ENCODE data around the gene ANO1.

The ANO1 gene

GRCh38 chr11:70139785-70140410 is 61.8 kb downstream of the ANO1 start:
- DNase-seq (ENCODE audit: low read depth): no peak

- no peak for DNase-seq (ENCODE audit: low read depth)
Measured at GRCh38 chr11:70140711-70141485, 62.8 kb downstream of the ANO1 start.

- no peak for DNase-seq (ENCODE audit: low read depth)
Measured at GRCh38 chr11:70141486-70142220, 63.5 kb downstream of the ANO1 start.

DNA sequence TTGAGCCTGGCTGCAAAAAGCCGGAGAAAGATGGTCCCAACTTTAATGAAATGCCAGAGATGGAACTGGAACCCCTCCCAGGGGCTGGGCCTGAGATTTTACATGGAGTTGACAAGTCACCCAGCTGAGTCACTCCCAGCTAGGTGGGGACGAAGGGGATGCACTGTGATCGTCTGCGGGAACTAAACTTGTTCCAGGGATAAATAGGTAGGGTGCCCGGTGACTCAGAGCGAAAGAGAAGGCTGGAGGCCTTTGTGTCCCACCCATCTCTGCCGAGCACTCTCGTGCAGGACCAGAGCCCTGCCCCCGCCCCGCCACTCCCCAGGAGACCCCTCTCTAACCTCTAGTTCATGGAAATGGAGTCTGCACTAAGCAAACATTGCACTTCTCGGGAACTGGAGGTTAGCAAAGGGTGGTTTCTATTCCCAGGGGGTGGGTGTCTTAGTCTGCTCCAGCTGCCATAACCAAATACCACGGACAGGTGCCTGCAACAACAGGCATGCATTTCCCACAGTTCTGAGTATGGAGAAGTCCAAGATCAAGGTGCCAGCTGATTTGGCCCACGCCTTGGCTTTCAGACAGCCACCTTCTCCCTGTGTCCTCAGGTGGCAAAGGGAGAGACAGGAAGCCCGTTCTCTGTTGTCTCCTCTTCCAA is 64.2 kb downstream of the ANO1 start:
- DNase-seq (ENCODE audit: low read depth): no peak

- no peak for DNase-seq (ENCODE audit: low read depth)
Measured at GRCh38 chr11:70144262-70144661, 66.1 kb downstream of the ANO1 start.

GRCh38 chr11:70145071-70145470 is 67.0 kb downstream of the ANO1 start:
- no peak for DNase-seq (ENCODE audit: low read depth)

DNA sequence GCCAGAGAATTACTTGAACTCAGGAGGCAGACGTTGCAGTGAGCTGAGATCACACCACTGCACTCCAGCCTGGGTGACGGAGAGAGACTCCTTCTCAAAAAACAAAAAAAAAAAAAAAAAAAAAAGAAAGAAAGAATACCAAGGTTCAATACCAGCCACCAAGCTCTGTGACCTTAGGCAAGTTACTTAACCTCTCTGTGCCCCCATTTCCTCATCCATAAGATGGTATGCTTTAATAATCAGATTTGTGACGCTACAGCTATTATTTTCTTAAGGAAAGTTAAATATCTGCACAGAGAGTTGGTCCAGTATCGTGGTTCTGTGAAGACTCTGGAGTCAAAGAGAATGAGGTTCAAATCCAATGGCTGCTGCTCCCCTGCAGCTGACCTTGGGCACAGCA is 67.7 kb downstream of the ANO1 start:
- DNase-seq (ENCODE audit: low read depth): no peak

GRCh38 chr11:70146299-70146698 is 68.2 kb downstream of the ANO1 start:
- DNase-seq (ENCODE audit: low read depth): no peak

DNA sequence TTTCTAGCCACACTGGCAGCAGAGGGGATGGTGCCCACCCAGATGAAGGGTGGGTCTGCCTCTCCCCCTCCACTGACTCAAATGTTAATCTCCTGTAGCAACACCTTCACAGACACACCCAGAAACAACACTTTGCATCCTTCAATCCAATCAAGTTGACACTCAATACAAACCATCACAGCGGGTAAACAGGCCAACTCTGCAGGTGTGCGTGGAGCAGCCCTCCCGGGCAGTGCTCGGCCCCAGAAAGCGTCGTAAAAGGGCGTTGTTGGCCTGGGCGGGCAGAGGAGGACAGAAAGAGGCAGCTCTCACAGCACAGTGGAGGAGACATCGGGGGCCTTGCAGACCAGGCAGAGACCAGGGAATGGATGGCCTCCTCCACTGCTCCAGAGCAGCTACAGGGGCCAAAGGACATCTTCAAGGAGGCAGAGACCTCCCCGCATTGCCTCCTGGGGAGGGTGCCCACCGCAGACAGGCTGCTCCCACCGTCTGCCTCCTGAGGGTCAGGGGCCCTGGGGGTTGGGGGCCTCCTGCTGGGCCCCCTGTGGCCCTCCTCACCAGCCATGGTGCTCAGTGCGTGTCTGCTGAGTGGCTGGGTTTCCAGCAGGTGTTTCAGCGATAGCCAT is 68.9 kb downstream of the ANO1 start:
- DNase-seq (ENCODE audit: low read depth): no peak

- no peak for DNase-seq (ENCODE audit: low read depth)
Measured at GRCh38 chr11:70147668-70148067, 69.6 kb downstream of the ANO1 start.

DNA sequence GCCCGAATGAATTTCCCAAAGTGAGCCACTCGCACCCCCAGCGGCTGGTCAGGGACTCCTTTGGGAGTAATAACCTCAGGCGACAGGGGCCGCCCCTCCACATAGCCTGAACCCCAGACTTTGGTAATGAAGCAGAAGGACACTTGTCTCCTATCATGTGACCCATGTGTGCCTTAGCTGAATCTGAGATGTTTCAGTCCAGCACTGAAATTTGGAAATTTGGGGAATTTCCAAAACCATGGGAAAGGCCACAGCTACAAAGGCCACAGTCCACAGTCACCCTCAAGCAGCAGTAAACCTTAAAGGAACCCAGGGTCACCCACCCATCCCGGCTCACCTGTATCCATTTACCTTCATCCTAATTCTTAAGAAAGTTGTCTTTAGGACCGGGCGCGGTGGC is 73.6 kb downstream of the ANO1 start:
- DNase-seq (ENCODE audit: low read depth): no peak

DNA sequence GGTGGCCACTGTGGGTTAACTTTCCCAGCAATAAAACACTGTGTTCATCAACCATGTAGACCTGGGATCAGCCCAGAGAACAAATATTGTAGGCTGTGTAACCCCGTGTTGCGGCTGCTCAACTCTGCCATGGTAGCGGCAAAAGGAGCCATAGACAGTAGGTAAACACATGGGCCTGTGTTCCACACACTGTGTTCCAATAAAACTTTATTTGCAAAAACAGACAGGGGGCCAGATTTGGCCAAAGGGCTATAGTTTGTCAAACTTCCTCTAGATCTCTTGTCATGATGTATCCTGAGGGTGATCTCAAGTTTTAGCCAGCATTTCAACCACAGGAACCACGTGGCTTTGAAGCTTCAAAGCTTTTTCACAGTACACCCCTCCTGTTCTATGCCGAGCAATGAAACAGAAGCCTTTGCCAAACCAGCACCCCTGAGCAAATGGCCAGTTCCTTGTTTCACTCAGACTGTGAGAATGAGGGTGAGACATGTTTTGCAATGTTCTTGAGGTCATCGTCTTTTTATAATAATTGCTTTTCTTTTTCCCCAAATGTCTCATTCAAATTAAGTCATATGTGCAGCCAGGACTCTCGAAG is 75.1 kb downstream of the ANO1 start:
- DNase-seq (ENCODE audit: low read depth): no peak

DNA sequence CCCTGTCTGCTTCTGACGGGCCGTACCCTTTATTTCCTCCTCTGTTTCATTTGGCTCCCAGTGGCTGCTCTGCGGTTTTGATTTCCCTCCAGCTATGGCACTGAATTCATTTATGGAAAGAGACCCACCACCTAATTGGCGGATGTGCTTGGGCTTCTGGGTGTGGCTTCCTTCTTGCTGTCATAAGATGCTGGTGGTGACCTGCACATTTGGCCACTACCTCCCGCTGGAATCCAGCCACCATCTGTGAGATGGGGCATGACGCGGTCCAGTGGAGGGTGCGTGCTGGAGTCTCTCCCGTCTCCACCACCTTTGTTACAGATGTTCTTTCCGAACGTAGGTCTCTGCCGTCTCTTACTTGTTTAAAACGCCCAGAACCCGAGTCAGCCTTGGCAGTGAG is 77.3 kb downstream of the ANO1 start:
- no peak for DNase-seq (ENCODE audit: low read depth)

DNA sequence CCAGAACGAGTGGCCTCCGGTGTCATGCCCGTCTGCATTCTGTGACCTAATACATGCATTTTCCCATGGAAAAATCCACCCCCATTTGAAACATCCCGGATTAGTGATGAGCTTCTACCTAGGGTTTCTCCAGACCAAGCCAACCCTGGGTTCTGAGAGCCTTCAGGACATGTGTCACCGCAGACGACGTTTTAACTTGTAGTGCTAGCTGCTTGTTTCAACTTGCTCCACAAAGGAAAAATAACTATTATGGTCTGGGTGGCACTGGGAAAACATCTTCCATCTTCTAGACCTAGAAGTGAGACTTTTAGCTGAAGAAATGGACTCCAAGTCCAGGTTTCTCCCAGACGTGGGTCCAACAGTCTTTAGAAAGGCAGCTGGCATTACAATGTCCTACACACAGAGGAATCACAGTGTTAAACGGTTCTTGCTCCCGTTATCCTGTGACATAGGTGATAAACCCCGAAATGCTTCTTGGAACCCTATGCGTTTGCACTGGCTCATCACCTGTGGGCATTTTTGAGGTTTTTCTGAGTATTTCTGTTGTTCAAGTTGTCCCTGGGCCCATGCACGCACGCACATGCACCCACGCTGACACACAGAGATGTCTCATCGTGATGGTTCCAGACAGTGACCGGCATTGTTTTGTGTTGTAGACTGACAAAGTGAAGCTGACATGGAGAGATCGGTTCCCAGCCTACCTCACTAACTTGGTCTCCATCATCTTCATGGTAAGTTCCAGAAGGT is 78.3 kb downstream of the ANO1 start:
- no peak for DNase-seq (ENCODE audit: low read depth)

DNA sequence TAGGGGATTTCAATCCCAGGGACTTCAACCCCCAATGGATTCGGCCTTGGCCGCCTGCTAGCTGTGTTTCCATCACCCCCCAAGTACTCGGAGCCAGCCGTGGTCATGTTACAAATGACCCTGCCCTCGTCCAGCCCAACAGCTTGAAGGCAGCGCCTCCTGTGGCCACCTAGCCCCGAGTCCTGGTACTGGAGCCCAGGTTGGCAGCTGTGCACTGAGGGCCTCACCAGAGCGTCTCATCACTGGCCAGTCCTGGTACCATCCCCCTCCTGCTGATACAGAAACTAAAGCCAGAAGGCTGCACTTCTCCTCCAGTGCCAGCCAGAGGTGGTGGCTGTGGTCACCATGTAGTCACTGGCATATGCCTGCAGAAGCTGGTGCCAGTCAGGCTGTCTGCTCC is 80.1 kb downstream of the ANO1 start:
- DNase-seq (ENCODE audit: low read depth): no peak

DNA sequence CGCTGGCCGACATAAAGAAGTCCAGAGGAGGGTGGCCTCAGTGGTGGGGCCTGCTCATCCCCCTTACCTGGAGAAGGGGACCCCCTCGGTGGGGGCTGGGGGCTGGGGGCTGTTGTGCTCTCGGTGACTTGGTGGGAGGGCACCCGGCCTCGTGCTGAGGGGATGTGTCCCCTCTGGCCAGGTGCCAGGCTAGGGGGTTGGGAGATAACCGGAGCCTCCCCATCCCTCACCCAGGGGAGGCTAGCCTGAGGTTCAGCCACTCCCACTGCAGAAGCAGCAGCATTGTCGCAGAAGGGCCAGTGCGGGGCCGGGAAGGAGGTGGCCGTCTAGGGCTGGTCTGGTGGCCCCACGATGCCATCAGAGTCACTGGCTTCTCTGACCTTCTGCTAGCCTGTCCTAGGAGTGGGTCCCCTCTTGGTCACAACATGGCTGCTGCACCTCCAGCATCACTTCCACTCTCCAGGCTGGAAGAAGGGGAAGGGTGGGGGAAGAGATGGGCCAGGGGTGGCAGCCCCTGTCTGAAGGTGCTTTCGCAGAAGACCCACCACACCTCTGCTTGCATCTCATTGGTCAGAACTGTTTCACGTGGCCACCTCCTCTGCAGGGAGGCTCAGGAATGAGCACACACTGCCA is 80.8 kb downstream of the ANO1 start:
- DNase-seq (ENCODE audit: low read depth): no peak

GRCh38 chr11:70159627-70160570 is 81.8 kb downstream of the ANO1 start:
- no peak for DNase-seq (ENCODE audit: low read depth)

- DNase-seq (ENCODE audit: low read depth): no peak
Measured at GRCh38 chr11:70161043-70161625, 83.0 kb downstream of the ANO1 start.

DNA sequence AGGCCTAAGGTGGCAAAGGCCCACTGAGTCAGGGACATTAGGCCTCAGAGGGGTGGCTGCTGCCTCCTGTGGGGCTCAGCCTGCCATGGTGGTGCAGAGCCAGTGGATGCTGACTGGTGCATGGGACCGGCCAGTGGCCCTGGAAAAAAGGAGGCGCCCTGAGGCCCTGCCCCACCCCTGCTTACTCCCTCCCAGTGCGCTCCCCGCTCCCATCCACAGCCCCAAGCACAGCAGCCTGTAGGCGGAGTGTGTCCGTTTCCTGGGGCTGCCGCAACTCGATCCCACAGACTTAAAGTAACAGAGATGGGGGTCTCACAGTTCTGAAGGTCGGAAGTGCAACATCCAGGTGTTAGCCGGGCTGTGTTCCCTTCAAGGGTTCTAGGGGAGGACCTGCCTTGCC is 86.6 kb downstream of the ANO1 start:
- no peak for DNase-seq (ENCODE audit: low read depth)
